Embryonic facial prominence (tissue), 1 donor: ENCODE data around the gene RSPH10B2.
"Not testable (repeated sequence)": the region's sequence is repeated elsewhere in the genome, so short reads cannot be mapped to it uniquely, and the experiment has no call there.

Experiments
- DNase-seq: peaks from one replicate; pipeline ENCODE4 v3.0.0-alpha.2; 2016; ENCODE audit errors: extremely low spot score

RSPH10B2 gene

DNA sequence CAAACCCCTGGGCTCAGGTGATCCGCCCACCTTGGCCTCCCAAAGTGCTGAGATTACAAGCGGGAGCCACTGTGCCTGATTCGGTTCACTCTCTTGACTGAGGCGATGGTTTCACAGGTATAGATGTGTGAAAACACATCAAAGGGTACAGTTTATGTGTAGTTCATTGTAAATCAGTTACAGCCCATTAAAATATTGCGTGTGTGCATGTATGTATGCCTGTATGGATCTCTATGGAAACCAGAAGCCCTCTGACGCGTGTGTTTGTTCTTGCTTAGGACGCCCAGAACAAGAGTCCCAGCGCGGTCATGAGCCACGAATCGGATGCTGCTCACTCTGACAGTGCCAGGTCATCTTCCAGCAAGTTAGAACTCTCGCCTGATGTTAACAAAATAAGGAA lies 35.5 kb downstream of the RSPH10B2 start:
- not testable (repeated sequence) for DNase-seq

DNA sequence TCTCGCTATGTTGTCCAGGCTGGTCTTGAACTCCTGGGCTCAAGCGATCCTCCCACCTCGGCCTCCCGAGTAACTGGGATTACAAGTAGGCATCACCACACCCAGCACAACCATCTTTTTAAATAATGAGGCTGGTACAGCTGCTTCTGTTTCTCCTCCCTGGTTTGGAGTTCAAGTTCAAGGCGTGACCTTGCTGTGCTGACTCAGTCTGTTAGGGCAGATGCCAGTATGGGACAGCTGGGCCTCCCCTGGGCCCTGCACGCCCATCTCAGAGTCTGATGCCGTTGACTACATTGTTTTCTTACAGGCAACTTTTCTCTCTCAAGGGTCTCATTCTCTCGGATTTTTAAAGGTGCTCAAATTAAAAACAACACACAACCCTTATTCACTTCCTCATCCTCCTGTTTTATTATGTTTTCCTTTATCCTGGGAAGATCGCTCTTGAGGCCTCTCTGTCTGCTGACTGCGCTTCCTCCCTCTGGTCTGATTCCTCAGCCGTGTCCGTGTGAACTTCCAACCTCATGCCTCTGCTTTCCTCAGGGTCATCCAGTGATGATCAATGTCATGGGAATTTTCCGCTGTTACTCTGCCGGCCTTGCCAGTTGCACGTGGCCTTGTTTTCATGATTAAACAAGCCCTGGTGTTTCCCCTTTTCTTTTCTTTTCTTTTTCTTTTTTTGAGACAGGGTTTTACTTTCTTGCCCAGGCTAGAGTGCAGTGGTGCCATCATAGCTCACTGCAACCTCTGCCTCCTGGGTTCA lies 38.4 kb downstream of the RSPH10B2 start:
- DNase-seq: not testable (repeated sequence)

DNA sequence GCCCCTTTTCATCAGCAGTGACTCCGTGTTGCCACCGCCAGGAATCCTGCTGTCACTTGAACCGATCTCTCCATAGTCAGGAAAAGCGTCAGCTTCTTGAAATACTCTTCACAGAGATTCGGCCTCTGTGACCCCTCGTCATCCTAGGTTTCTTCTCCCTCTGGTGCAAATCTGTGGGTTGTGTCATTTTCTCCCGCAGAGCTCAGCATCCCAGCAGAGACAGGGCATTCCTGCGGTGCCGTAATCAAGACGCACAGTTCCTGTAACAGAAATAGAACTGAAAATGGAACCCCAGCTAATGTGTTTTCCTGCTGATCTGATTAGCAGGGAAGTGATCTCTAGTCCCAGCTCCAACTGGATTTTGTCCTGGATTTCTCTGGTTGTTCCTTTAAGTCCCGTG lies 40.4 kb downstream of the RSPH10B2 start:
- DNase-seq: not testable (repeated sequence)

DNA sequence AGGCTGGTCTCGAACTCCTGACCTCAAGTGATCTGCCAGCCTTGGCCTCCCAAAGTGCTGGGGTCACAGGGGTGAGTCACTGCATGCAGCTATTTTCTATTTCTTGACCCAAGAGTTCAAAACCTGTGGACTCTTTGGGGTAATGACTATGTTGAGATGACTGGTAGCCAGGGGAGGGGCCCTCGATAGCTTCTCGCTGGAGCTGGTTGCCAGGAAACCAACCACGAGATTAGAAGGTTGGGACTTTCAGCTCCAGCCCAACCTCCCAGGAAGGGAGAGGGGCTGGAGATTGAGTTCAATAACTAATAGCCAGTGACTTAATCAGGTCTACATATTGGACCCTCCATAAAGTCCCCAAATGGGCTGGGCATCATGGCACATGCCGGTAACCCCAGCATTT lies 43.3 kb downstream of the RSPH10B2 start:
- not testable (repeated sequence) for DNase-seq

DNA sequence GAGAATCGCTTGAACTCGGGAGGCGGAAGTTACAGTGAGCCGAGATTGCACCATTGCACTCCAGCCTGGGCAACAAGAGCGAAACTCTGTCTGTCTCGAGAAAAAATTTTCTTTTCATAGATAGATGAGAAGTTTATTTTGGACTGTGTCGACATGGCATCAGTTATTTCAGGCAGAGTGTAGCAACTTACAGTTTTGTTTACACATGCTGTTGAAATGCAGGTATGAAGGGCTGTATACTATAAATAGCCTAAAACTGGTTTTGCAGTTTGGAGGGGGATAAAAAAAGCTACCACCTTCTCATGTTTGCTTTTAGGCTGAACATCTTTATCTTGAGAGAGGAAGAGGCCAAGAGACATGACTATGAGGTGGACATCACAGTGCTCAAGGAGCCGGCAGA lies 44.1 kb downstream of the RSPH10B2 start:
- DNase-seq: not testable (repeated sequence)

GRCh38 chr7:6799887-6800286 lies 46.0 kb downstream of the RSPH10B2 start:
- not testable (repeated sequence) for DNase-seq

- DNase-seq: not testable (repeated sequence)
These were observed 46.4 kb downstream of the RSPH10B2 start for GRCh38 chr7:6800331-6800730.

- not testable (repeated sequence) for DNase-seq
These were observed 53.6 kb downstream of the RSPH10B2 start for GRCh38 chr7:6807393-6807918.

DNA sequence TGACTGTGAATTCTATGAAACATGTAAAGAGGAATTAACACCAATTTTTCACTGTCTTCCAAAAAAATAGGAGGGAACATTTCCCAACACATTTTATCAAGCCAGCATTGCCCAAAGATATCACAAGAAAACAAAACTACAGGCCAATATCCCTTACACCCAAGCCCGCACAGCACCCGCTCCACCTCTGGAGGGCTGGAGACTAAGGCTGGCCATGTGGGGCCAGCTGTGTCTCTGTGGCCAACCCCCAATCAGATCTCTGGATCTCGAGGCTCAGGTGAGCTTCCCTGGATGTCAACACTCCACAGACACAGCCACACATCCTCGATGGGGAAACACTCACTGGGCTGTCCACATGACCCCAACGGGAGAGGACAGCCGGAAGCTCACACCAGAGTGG lies 54.1 kb downstream of the RSPH10B2 start:
- DNase-seq: not testable (repeated sequence)

- not testable (repeated sequence) for DNase-seq
These were observed 59.1 kb downstream of the RSPH10B2 start for GRCh38 chr7:6813011-6813410.

DNA sequence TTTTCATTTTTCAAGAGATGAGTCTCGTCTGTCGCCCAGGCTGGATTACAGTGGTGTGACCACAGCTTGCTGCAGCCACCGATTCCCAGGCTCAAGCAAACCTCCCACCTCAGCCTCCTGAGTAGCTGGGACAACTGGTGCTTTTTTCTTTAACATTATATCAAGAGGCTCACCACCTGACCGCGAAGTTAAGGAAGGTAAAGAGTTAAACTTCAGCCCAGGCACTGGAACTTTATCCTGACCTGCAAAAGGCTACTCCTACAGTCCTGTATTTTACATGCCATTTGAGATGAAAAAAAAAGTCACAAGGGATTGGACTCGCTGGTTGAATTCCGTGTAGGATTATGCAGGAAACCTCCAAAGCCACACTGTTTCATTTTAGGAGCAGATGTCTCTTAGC lies 61.6 kb downstream of the RSPH10B2 start:
- DNase-seq: not testable (repeated sequence)

DNA sequence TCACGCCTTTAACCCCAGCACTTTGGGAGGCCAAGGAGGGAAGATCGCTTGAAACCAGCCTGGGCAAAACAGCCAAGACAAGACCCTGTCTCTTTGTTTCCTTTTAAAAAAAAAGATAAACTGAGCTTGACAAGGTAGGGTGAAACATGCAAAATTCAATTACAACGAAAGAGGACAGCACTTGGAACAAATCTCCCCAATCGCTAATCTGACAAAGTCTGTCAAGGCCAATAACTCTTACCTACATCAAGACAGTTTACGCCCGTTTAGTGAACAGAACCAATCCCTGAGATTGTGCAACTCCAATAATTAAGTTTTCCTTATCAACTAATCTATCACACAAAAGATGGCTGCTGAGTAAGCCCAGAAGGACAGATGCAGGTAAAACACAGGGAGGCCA lies 67.7 kb downstream of the RSPH10B2 start:
- DNase-seq: not testable (repeated sequence)

DNA sequence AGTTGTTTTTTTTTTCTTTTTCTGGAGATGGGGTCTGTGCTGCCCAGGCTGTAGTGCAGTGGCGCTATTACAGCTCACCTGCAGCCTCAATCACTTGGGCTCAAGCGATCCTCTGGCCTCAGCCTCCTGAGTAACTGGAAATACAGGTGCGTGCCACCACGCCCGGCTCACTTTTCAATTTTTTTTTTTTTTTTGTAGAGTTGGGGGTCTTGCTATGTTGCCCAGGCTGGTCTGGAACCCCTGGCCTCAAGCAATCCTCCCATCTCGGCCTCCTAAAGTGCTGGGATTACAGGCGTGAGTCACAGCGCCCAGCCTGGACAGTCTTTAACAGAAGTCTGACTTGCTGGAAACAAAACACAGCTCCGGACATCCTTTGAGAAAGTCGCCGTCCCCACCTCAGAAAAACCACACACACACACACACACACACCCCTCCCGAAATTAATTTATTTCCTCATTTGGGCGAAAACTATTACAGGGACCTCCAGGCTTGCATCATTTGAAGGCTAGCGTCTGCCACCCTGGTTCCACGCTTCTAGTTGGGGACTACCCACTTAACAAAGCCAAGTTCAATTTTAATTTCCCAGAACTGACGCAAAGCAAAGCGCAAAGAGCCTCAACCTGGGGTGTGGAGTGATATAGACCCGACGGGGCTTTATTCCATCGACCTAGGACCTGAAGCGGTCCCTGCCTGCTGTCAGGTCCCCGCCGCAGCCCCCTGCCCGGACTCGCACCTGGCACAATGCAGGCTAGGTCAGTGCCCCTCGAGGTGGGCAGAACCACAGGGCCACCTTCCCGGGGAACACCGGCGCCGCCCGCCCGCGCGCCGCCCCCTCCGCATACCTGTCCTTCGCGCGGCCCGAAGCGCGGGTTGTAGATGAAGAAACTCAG lies 71.6 kb downstream of the RSPH10B2 start:
- DNase-seq: not testable (repeated sequence)

DNA sequence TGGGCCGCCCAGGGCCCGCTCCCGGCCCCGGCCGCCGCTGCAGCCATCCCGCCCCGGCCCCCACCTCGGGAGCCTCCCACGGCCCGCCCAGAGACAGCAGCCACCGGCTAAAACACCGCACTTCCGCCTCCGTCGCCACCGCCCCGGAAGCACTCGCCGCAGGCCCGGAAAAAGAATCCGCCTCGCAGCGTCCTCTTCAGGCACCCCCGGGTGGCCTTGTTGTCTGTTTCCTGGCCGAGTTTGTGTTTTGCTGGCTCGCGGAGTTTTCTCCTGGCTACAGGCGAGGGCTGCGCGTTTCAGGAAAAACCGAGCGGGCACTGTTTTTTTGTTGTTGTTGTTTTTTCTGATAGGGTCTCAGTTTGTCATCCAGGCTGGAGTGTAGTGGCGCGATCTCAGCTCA lies 72.2 kb downstream of the RSPH10B2 start, which contains the start of gene CCZ1B:
TSS of gene CCZ1B (minus strand) at position 125 of the 400 bp plus-strand sequence. CDS start at position 47, 78 bp downstream.
- not testable (repeated sequence) for DNase-seq

DNA sequence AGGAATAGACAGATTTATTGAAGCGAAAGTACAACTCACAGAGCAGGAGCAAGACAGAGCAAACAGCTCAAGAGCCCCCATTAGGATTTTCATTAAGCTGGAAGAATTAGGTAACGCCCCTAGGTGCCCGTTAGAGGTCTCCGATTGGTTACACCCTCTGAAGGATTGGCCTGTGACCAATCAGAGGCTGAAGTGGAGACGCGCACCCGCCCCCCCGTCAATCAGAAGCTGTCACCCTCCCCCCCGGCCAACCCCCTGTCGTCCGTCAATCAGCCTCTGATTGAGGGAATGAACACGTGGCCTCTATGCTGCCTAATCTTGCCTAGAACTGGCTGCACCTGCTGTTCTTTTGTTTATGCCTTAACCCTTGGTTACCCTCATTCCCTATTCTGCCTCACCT lies 73.3 kb downstream of the RSPH10B2 start:
- DNase-seq: not testable (repeated sequence)

DNA sequence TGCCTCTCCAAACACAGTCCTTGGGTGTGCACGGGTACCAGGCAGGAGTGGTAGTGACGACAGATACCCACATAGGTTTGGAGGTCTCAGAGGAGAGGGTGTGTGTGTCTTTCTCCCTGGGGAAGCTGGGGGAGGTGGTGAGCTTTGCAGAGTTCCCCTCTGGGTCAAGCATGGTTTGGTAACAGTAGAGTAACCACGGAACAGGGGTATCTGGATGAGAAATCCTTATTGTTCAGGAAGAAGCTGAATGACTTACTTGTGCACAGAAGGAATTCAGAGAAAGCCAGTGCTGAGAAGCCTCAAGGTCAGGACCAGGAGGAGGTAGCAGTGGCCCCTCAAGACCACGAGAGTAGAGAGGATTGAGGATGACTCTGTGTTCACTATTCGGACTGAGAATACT lies 75.7 kb downstream of the RSPH10B2 start:
- DNase-seq: not testable (repeated sequence)

- DNase-seq: not testable (repeated sequence)
These were observed 76.1 kb downstream of the RSPH10B2 start for GRCh38 chr7:6830026-6830425.

- DNase-seq: no peak
These were observed 77.3 kb downstream of the RSPH10B2 start for GRCh38 chr7:6831018-6831725.

DNA sequence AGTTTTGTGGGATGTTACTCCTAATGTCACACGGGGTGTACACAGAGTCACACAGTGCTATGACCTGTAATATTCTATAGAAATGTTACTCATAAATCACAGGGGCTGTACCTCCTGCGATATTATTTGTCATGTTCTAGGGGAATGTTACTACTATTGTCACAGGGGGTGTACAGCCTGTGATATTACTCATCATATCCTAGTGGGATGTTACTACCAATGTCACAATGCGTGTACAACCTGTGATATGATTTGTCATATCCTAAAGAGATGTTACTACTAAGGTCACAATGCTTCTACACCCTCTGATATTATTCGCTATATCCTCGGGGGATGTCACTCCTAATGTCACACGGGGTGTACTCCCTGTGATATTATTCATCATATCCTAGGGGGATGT lies 79.7 kb downstream of the RSPH10B2 start:
- DNase-seq: no peak

DNA sequence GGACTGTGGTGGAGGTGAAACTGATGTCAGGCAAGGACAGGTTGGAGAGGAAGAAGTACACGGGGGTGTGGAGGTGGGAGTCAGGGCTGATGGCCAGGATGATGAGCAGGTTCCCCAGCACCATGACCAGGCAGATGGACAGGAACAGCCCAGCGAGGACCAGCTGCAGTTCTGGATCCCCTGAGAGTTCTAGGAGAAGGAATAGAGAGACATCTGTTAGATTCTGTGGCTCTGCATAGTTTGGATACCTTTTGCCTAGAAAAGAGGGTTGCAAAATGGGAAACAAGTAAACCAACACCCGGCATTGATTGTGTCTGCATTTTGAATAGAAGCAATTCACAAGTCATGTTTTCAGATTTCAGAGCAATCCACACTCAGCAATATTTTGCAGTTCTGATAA lies 81.6 kb downstream of the RSPH10B2 start:
- DNase-seq: not testable (repeated sequence)

DNA sequence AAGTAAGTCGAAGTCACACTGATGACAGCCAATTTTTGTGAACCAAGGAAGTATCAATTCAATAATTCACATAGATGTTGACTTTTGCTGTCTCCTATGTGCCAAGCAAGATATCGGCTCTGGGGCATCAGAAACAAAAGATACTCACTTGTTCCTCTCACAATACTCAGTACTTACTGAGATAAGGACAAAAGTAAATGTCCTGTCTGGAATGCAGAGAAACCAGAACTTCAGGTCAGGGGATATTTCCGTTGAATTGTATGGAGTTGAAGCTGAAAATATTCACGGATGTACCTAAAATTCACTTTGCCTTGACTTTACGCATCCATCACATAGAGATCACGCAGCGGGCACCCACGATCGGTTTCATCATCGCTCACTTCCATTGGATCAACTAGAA lies 83.2 kb downstream of the RSPH10B2 start:
- DNase-seq: not testable (repeated sequence)
